Stimulated activated CD8-positive, alpha-beta memory T cell treated with anti-CD3 and anti-CD28 coated beads, Interleukin-4, amount 100 ng/mL, for 48 hours (primary cell): ENCODE results near the gene CMSS1.

ENCODE experiments used
- DNase-seq: peaks from one replicate; pipeline ENCODE4 v3.0.0-alpha.2; 2020

CMSS1 gene

GRCh38 chr3:99817437-99818240, at the start of gene CMSS1:
Gene CMSS1, plus strand, starts transcription at chr3:99817862.
- peak; percentile 98 for DNase-seq

GRCh38 chr3:99768126-99768525, 49.5 kb upstream of the CMSS1 start:
- no peak for DNase-seq

- DNase-seq, result no peak
These were observed 48.7 kb upstream of the CMSS1 start for GRCh38 chr3:99768808-99769501.

- DNase-seq, result no peak
These were observed 45.5 kb upstream of the CMSS1 start for GRCh38 chr3:99772171-99772570.

GRCh38 chr3:99772671-99773070, 45.0 kb upstream of the CMSS1 start:
- DNase-seq, result no peak

GRCh38 chr3:99774467-99774866, 43.2 kb upstream of the CMSS1 start:
- DNase-seq, result no peak

- DNase-seq, result no peak
These were observed 41.0 kb upstream of the CMSS1 start for GRCh38 chr3:99776516-99777209.

- no peak for DNase-seq
These were observed 40.5 kb upstream of the CMSS1 start for GRCh38 chr3:99777210-99777549.

GRCh38 chr3:99777708-99778107, 40.0 kb upstream of the CMSS1 start:
- DNase-seq, result no peak

- no peak for DNase-seq
These were observed 36.9 kb upstream of the CMSS1 start for GRCh38 chr3:99780749-99781148.

- DNase-seq, result no peak
These were observed 35.9 kb upstream of the CMSS1 start for GRCh38 chr3:99781761-99782160.

GRCh38 chr3:99783011-99783573, 34.6 kb upstream of the CMSS1 start:
- no peak for DNase-seq

GRCh38 chr3:99789011-99789721, 28.5 kb upstream of the CMSS1 start:
- DNase-seq, result no peak

GRCh38 chr3:99794485-99794884, 23.2 kb upstream of the CMSS1 start:
- DNase-seq, result no peak

- DNase-seq, result no peak
These were observed 22.1 kb upstream of the CMSS1 start for GRCh38 chr3:99795573-99795972.

GRCh38 chr3:99799422-99799821, 18.2 kb upstream of the CMSS1 start:
- no peak for DNase-seq

- DNase-seq, result no peak
These were observed 14.4 kb upstream of the CMSS1 start for GRCh38 chr3:99803297-99803696.

GRCh38 chr3:99805160-99805559, 12.5 kb upstream of the CMSS1 start:
- no peak for DNase-seq

- DNase-seq, result peak; percentile 50
These were observed 9.4 kb upstream of the CMSS1 start for GRCh38 chr3:99808163-99808794.

- no peak for DNase-seq
These were observed 8.1 kb upstream of the CMSS1 start for GRCh38 chr3:99809565-99809964.

- DNase-seq, result no peak
These were observed 7.3 kb upstream of the CMSS1 start for GRCh38 chr3:99810403-99810802.

GRCh38 chr3:99817047-99817436, 620 bp upstream of the CMSS1 start:
- DNase-seq, result peak; percentile 29
